Measurements from ENCODE around the gene GAS6.

DNA sequence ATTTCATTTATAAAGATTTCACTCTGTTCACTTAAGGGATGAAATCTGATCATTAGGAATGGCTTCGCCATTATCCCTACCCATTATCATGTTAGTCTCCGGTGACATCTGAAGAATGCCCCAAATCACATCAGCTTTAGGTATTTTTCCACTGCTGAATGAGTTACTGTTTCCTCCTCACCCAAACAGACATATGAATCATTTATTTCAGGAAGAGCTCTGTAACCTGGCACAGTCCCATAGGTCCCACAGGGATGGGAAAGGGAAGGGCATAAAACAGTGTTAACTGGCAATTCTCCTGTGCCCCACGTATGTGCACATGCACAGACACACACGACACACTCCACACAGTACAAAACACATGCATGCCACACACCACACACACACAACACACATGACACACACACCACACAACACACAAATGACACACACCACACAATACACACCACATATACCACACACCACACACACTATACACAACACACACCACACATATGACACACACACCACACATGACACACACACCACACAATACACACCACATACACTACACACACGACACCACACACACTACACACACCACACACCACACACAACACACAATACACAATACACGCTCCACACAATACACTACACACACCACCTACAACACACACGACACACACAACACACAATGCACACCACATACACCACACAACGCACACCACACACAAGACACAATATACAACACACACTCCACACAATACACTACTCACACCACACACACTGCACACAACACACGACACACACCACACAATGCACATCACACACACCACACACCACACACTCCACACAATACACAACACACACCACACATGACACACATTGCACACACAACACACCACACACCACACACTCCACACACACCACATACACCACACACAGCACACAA is 89.4 kb downstream of the GAS6 start:
- TF ChIP-seq, protein P1, sequence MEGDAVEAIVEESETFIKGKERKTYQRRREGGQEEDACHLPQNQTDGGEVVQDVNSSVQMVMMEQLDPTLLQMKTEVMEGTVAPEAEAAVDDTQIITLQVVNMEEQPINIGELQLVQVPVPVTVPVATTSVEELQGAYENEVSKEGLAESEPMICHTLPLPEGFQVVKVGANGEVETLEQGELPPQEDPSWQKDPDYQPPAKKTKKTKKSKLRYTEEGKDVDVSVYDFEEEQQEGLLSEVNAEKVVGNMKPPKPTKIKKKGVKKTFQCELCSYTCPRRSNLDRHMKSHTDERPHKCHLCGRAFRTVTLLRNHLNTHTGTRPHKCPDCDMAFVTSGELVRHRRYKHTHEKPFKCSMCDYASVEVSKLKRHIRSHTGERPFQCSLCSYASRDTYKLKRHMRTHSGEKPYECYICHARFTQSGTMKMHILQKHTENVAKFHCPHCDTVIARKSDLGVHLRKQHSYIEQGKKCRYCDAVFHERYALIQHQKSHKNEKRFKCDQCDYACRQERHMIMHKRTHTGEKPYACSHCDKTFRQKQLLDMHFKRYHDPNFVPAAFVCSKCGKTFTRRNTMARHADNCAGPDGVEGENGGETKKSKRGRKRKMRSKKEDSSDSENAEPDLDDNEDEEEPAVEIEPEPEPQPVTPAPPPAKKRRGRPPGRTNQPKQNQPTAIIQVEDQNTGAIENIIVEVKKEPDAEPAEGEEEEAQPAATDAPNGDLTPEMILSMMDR (IDR thresholded peaks at IDR 0.05) = no peak
- no peak for TF ChIP-seq EZH2 (IDR thresholded peaks at IDR 0.05; ENCODE audit: borderline replicate concordance, insufficient read depth, low read depth, low read length, poor library complexity, severe bottlenecking)
